Ishikawa (cell line): ENCODE measurements around the gene SLC25A11.

Experiments used
- CEBPB ChIP-seq: IDR thresholded peaks from 2 replicates; pipeline ENCODE4 v1.6.1; 2012
- EGR1 ChIP-seq: IDR thresholded peaks from 2 replicates; pipeline ENCODE4 v1.6.1; 2012
- EP300 ChIP-seq: IDR thresholded peaks from 2 replicates; pipeline ENCODE4 v1.6.1; 2012; ENCODE audit warnings: borderline replicate concordance
- FOXM1 ChIP-seq: IDR thresholded peaks from 2 replicates; pipeline ENCODE4 v1.6.1; 2012; ENCODE audit warnings: low read depth, borderline replicate concordance
- NFIC ChIP-seq: IDR thresholded peaks from 2 replicates; pipeline ENCODE4 v1.6.1; 2012
- TAF1 ChIP-seq: IDR thresholded peaks from 2 replicates; pipeline ENCODE4 v1.6.1; 2012; ENCODE audit warnings: low read depth, mild to moderate bottlenecking
- TF ChIP-seq, protein P1 (sequence below): IDR thresholded peaks from 2 replicates; pipeline ENCODE4 v1.6.1; 2012
- TF ChIP-seq, protein P2 (sequence below): IDR thresholded peaks from 2 replicates; pipeline ENCODE4 v1.6.1; 2012; ENCODE audit warnings: low read depth, mild to moderate bottlenecking

DNA sequence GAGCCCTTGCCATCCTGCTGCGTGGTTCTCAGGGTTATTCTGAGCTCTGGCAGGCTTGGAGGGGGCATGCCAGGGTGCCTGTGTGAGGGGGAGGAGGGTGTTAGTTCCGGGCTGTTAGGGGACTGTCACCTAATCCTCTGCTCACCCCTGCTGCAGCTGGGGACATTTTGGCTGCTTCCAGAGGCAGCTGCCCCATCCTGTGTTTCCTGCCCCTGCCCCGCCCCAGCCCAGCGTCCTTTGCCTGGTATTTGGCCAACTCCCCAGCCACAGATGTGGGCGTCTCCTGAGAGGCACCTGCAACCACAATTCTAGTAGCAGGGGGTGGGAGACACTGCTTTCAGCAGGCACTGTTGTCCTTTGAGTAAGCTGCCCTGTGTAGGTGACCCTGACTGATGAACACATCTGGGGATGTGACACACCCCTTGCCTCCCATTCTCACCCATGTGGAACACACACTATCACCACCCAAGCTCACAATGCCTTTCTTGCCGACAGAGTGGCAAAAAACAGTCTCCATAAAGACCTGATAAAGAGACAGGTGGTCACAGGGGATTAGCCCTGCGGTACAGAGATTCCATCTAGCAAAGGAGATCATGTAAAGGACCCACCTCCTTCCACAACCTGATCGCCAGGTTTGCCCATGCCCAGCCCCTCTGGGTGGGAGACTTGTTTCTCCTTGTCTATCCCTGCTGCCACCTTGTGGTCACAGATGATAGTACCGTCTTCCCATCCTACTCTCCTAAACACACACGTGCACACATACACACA is 36.6 kb downstream of the SLC25A11 start, which contains the start of gene CHRNE:
- TF ChIP-seq, protein P1, sequence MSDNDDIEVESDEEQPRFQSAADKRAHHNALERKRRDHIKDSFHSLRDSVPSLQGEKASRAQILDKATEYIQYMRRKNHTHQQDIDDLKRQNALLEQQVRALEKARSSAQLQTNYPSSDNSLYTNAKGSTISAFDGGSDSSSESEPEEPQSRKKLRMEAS, result 0 out of 2 replicates have a peak, but pooled peaks have one; percentile 24
- no peak for TF ChIP-seq EP300
- no peak for TF ChIP-seq EGR1
- TF ChIP-seq FOXM1, result no peak
- TF ChIP-seq TAF1, result no peak
- TF ChIP-seq NFIC, result no peak; the same call in 1 of the 2 replicates
- TF ChIP-seq, protein P2, sequence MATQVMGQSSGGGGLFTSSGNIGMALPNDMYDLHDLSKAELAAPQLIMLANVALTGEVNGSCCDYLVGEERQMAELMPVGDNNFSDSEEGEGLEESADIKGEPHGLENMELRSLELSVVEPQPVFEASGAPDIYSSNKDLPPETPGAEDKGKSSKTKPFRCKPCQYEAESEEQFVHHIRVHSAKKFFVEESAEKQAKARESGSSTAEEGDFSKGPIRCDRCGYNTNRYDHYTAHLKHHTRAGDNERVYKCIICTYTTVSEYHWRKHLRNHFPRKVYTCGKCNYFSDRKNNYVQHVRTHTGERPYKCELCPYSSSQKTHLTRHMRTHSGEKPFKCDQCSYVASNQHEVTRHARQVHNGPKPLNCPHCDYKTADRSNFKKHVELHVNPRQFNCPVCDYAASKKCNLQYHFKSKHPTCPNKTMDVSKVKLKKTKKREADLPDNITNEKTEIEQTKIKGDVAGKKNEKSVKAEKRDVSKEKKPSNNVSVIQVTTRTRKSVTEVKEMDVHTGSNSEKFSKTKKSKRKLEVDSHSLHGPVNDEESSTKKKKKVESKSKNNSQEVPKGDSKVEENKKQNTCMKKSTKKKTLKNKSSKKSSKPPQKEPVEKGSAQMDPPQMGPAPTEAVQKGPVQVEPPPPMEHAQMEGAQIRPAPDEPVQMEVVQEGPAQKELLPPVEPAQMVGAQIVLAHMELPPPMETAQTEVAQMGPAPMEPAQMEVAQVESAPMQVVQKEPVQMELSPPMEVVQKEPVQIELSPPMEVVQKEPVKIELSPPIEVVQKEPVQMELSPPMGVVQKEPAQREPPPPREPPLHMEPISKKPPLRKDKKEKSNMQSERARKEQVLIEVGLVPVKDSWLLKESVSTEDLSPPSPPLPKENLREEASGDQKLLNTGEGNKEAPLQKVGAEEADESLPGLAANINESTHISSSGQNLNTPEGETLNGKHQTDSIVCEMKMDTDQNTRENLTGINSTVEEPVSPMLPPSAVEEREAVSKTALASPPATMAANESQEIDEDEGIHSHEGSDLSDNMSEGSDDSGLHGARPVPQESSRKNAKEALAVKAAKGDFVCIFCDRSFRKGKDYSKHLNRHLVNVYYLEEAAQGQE, result no peak
- no peak for TF ChIP-seq CEBPB
